K562 (cell line): ENCODE data around the gene RAPGEF5. TPM values are rescaled to one million over a fixed set of nuclear protein-coding genes. Genes with fewer than 3 reads are reported as not detected.

Experiments
- CBX3 ChIP-seq, 2 experiments: IDR thresholded peaks; 1 replicate in 1 of 2; 2 replicates in 1 of 2; pipeline ENCODE4 v1.6.1; 2012; ENCODE audit warnings: inconsistent platforms in 2 of 2, low read length in 2 of 2, borderline replicate concordance in 1 of 2, control low read depth in 1 of 2
- CREB3 ChIP-seq: fragments of 450-650 bp; conservative IDR thresholded peaks from 2 replicates; pipeline ENCODE4 v1.6.1; 2016; ENCODE audit warnings: missing genetic modification characterization, low read depth, mild to moderate bottlenecking, missing compliant biosample characterization, moderate library complexity
- CREM ChIP-seq: IDR thresholded peaks from 2 replicates; pipeline ENCODE4 v1.6.1; 2014; ENCODE audit warnings: antibody characterized with exemption, low read depth
- CXXC5 ChIP-seq: fragments of 250-450 bp; sonication (Bioruptor Pico); IDR thresholded peaks from 2 replicates; pipeline ENCODE4 v1.8.0; 2022; ENCODE audit warnings: inconsistent platforms, mild to moderate bottlenecking, moderate library complexity
- EP400 ChIP-seq: fragments of 450-650 bp; IDR thresholded peaks from 2 replicates; pipeline ENCODE4 v1.6.1; 2017; ENCODE audit warnings: antibody characterized with exemption, mild to moderate bottlenecking, moderate library complexity
- FOXK2 ChIP-seq, 2 experiments: fragments of 450-650 bp; IDR thresholded peaks in 1 of 2; conservative IDR thresholded peaks in 1 of 2; 2 replicates each; pipeline ENCODE4 v1.6.1; 2016; ENCODE audit warnings: low read depth in 2 of 2, mild to moderate bottlenecking in 1 of 2
- FUS ChIP-seq: fragments of 200-400 bp; formaldehyde crosslinking; optimal IDR thresholded peaks from 2 replicates; pipeline ENCODE3; 2017; ENCODE audit warnings: low read depth, low read length
- GATA2 ChIP-seq: sonication (generic); formaldehyde crosslinking; IDR thresholded peaks from 2 replicates; pipeline ENCODE4 v1.4.0; 2020; ENCODE audit warnings: mild to moderate bottlenecking, missing genetic modification reagents
- HINFP ChIP-seq: fragments of 450-650 bp; conservative IDR thresholded peaks from 2 replicates; pipeline ENCODE4 v1.6.1; 2016; ENCODE audit warnings: missing genetic modification characterization, low read depth, mild to moderate bottlenecking, control low read depth, missing compliant biosample characterization
- MNT ChIP-seq, 2 experiments: fragments of 450-650 bp; conservative IDR thresholded peaks; 2 replicates each; pipeline ENCODE4 v1.6.1; 2017; ENCODE audit warnings: mild to moderate bottlenecking in 2 of 2, moderate library complexity in 2 of 2
- PCBP1 ChIP-seq: fragments of 200-400 bp; formaldehyde crosslinking; IDR thresholded peaks from 2 replicates; pipeline ENCODE4 v1.6.1; 2018; ENCODE audit warnings: mild to moderate bottlenecking, low read depth, low read length; ENCODE audit not compliant: poor library complexity, severe bottlenecking
- PRMT5 ChIP-seq: sonication (generic); formaldehyde crosslinking; IDR thresholded peaks from 2 replicates; pipeline ENCODE4 v1.5.0; 2020; ENCODE audit warnings: missing genetic modification reagents
- SMARCA4 ChIP-seq: fragments of 450-650 bp; IDR thresholded peaks from 2 replicates; pipeline ENCODE4 v1.6.1; 2016
- SMARCC2 ChIP-seq: fragments of 450-650 bp; IDR thresholded peaks from 2 replicates; pipeline ENCODE4 v1.6.1; 2017; ENCODE audit warnings: antibody characterized with exemption, moderate library complexity, mild to moderate bottlenecking, low read depth
- SRSF3 ChIP-seq: fragments of 200-400 bp; formaldehyde crosslinking; IDR thresholded peaks from 2 replicates; pipeline ENCODE4 v1.6.1; 2016; ENCODE audit warnings: mild to moderate bottlenecking, low read length, moderate library complexity; ENCODE audit not compliant: insufficient read depth
- STAT5B ChIP-seq: fragments of 250-450 bp; sonication (Bioruptor Pico); IDR thresholded peaks from 2 replicates; pipeline ENCODE4 v1.8.0; 2021; ENCODE audit warnings: mild to moderate bottlenecking, inconsistent platforms
- TCF3 ChIP-seq: sonication (generic); formaldehyde crosslinking; IDR thresholded peaks from 2 replicates; pipeline ENCODE4 v1.4.0; 2020; ENCODE audit warnings: mild to moderate bottlenecking, missing genetic modification reagents
- UBTF ChIP-seq, 2 experiments: IDR thresholded peaks; 2 replicates each; pipeline ENCODE4 v1.6.1; 2012; ENCODE audit warnings: improper control_type of control experiment in 2 of 2, low read depth in 2 of 2, low read length in 2 of 2, borderline replicate concordance in 1 of 2
- ZNF134 ChIP-seq: fragments of 250-450 bp; sonication (Bioruptor Pico); conservative IDR thresholded peaks from 2 replicates; pipeline ENCODE4 v1.4.0; 2020
- ZNF146 ChIP-seq: IDR thresholded peaks from one replicate; pipeline ENCODE4 v1.6.1; 2018; ENCODE audit warnings: missing compliant biosample characterization; ENCODE audit not compliant: unreplicated experiment
- ZNF311 ChIP-seq: fragments of 250-450 bp; sonication (Bioruptor Pico); IDR thresholded peaks from 2 replicates; pipeline ENCODE4 v1.4.0; 2020; ENCODE audit warnings: mild to moderate bottlenecking, moderate library complexity
- ZNF583 ChIP-seq: fragments of 250-450 bp; sonication (Bioruptor Pico); IDR thresholded peaks from 2 replicates; pipeline ENCODE4 v1.4.0; 2020
- ZNF584 ChIP-seq: fragments of 200-800 bp; sonication (Bioruptor generic); IDR thresholded peaks from 2 replicates; pipeline ENCODE4 v1.6.1; 2016; ENCODE audit warnings: low read depth, mild to moderate bottlenecking, missing genetic modification characterization, missing compliant biosample characterization
- polyA plus RNA-seq, 8 experiments: library from polyadenylated mRNA; depleted of rRNA in 4 of 8; stranded (reverse) in 5 of 8; unstranded in 3 of 8; fragments of >200 nt; fragmentation: Nextera tagmentation in 2 of 8; fragmentation: Illumina TruSeq in 1 of 8; extraction: Ambion mirVana in 2 of 8; extraction: Trizol in 1 of 8; gene quantifications; 2 replicates each; pipeline versions ENCODE4 v1.2.1 to v1.2.3, GENCODE V29; 2011 to 2014; ENCODE audit warnings: inconsistent platforms in 1 of 8, missing spikeins in 1 of 8
- total RNA-seq, 7 experiments: library from RNA; depleted of rRNA in 6 of 7; stranded (reverse); fragments of >200 nt in 6 of 7; fragmentation: Illumina TruSeq in 2 of 7; extraction: Trizol in 2 of 7; gene quantifications; 2 replicates each; pipeline versions ENCODE4 v1.2.1 to v1.2.3, GENCODE V29; 2011 to 2021; ENCODE audit warnings: low replicate concordance in 1 of 7

Gene RAPGEF5
- total and polyA plus RNA-seq, 9 of the 15 experiments (the other 6 are each of a cell fraction or from before 2014, with no cell fraction given), result 0.39 to 2.0 (median 1.1) TPM

- peak; percentile 72 for TF ChIP-seq HINFP (tag)
- peak; percentile 63 for TF ChIP-seq CREM
- TF ChIP-seq FUS, result no peak
- TF ChIP-seq PCBP1, result no peak
- no peak for TF ChIP-seq STAT5B (CRISPR knock-in tag)
- TF ChIP-seq ZNF583 (CRISPR knock-in tag), result 0 out of 2 replicates have a peak, but pooled peaks have one; percentile 22
- no peak for TF ChIP-seq PRMT5 (CRISPR knock-in tag)
- TF ChIP-seq ZNF311 (CRISPR knock-in tag), result peak; percentile 40; the same call in 1 of the 2 replicates
- TF ChIP-seq SMARCA4, result peak; percentile 41; the same call in 1 of the 2 replicates
- TF ChIP-seq ZNF134 (CRISPR knock-in tag), result 0 out of 2 replicates have a peak, but pooled peaks have one; percentile 3
- TF ChIP-seq CXXC5 (CRISPR knock-in tag), result peak; percentile 84
- peak; percentile 38; the same call in 1 of the 2 replicates for TF ChIP-seq SMARCC2
- TF ChIP-seq GATA2, result peak; percentile 69
- peak; percentile 69; the same call in 1 of the 2 replicates for TF ChIP-seq ZNF584 (CRISPR knock-in tag)
- peak; percentile 10 for TF ChIP-seq ZNF146
- TF ChIP-seq MNT (conservative IDR thresholded peaks at IDR 0.05), result peak in 1 of 2 experiments; percentile 57; a peak in 2 of 4 replicates
- TF ChIP-seq SRSF3, result no peak
- peak; percentile 30; the same call in 1 of the 2 replicates for TF ChIP-seq EP400
- TF ChIP-seq CBX3 (IDR thresholded peaks at IDR 0.05; ENCODE audit: borderline replicate concordance in 1 of 2, low read length in 2 of 2), result peak in 1 of 2 experiments; percentile 75; a peak in 1 of 3 replicates
- peak; percentile 63 for TF ChIP-seq TCF3 (CRISPR knock-in tag)
- peak; percentile 35 for TF ChIP-seq CREB3 (tag)
- peak in 1 of 2 experiments; percentile 51; a peak in 1 of 4 replicates for TF ChIP-seq UBTF (IDR thresholded peaks at IDR 0.05; ENCODE audit: borderline replicate concordance in 1 of 2, low read depth in 2 of 2, low read length in 2 of 2)
- peak; percentile 25 to 39; a peak in 1 of 4 replicates for TF ChIP-seq FOXK2 (conservative IDR thresholded peaks at IDR 0.05 in 1 of 2, IDR thresholded peaks at IDR 0.05 in 1 of 2; ENCODE audit: low read depth in 2 of 2)
Observed at GRCh38 chr7:22123139-22123538, 233.8 kb downstream of the RAPGEF5 start (continued).
